Measurements from ENCODE around the gene CD2AP.

- TF ChIP-seq POLR2AphosphoS5 (IDR thresholded peaks at IDR 0.05; ENCODE audit: low read depth) (no peak), CTCF (IDR thresholded peaks at IDR 0.05; ENCODE audit: insufficient read depth, low read length) (no peak), SPI1 (IDR thresholded peaks at IDR 0.05; ENCODE audit: borderline replicate concordance, low read depth) (no peak)
These were observed 95.5 kb downstream of the CD2AP start for GRCh38 chr6:47573109-47573508.

Measured in HL-60 (cell line).